K562 (cell line): ENCODE results near the gene ZCCHC3. TPM values are rescaled to one million over a fixed set of nuclear protein-coding genes. Genes with fewer than 3 reads are reported as not detected.

Source experiments
- FOXM1 ChIP-seq, 2 experiments: fragments of 450-650 bp in 1 of 2; sonication (generic) in 1 of 2; formaldehyde crosslinking in 1 of 2; IDR thresholded peaks; 2 replicates each; pipeline versions ENCODE4 v1.6.1 to v1.9.0; 2017 to 2022; ENCODE audit warnings: low read depth in 2 of 2, mild to moderate bottlenecking in 2 of 2, missing genetic modification reagents in 1 of 2, moderate library complexity in 1 of 2
- PPARD ChIP-seq: fragments of 250-450 bp; sonication (Bioruptor Pico); IDR thresholded peaks from 2 replicates; pipeline ENCODE4 v1.8.0; 2022; ENCODE audit warnings: inconsistent platforms, mild to moderate bottlenecking, moderate library complexity
- THAP12 ChIP-seq: fragments of 250-450 bp; sonication (Bioruptor Pico); IDR thresholded peaks from 2 replicates; pipeline ENCODE4 v1.9.0; 2021; ENCODE audit warnings: mild to moderate bottlenecking, inconsistent platforms
- ZFP91 ChIP-seq: sonication (generic); formaldehyde crosslinking; IDR thresholded peaks from 2 replicates; pipeline ENCODE4 v1.8.0; 2022; ENCODE audit warnings: mild to moderate bottlenecking, missing genetic modification reagents
- ZNF696 ChIP-seq: fragments of 250-450 bp; sonication (Bioruptor Pico); conservative IDR thresholded peaks from 2 replicates; pipeline ENCODE4 v1.4.0; 2020; ENCODE audit warnings: mild to moderate bottlenecking, moderate library complexity
- polyA plus RNA-seq, 8 experiments: library from polyadenylated mRNA; depleted of rRNA in 4 of 8; stranded (reverse) in 5 of 8; unstranded in 3 of 8; fragments of >200 nt; fragmentation: Nextera tagmentation in 2 of 8; fragmentation: Illumina TruSeq in 1 of 8; extraction: Ambion mirVana in 2 of 8; extraction: Trizol in 1 of 8; gene quantifications; 2 replicates each; pipeline versions ENCODE4 v1.2.1 to v1.2.3, GENCODE V29; 2011 to 2014; ENCODE audit warnings: inconsistent platforms in 1 of 8, missing spikeins in 1 of 8
- total RNA-seq, 7 experiments: library from RNA; depleted of rRNA in 6 of 7; stranded (reverse); fragments of >200 nt in 6 of 7; fragmentation: Illumina TruSeq in 2 of 7; extraction: Trizol in 2 of 7; gene quantifications; 2 replicates each; pipeline versions ENCODE4 v1.2.1 to v1.2.3, GENCODE V29; 2011 to 2021; ENCODE audit warnings: low replicate concordance in 1 of 7
- TF ChIP-seq, protein P1 (sequence below): IDR thresholded peaks from 3 replicates; pipeline ENCODE4 v1.6.1; 2011; ENCODE audit warnings: borderline replicate concordance, mild to moderate bottlenecking, moderate library complexity; ENCODE audit not compliant: insufficient read length; ENCODE audit errors: extremely low read depth
- TF ChIP-seq, protein P2 (sequence below): fragments of 250-450 bp; sonication (Bioruptor Pico); IDR thresholded peaks from 2 replicates; pipeline ENCODE4 v1.8.0; 2022; ENCODE audit warnings: moderate library complexity, mild to moderate bottlenecking, inconsistent platforms
- TF ChIP-seq, protein P3 (sequence below): fragments of 250-450 bp; sonication (Bioruptor Pico); IDR thresholded peaks from 2 replicates; pipeline ENCODE4 v1.5.0; 2021

Gene ZCCHC3
- total and polyA plus RNA-seq, 9 of the 15 experiments (the other 6 are each of a cell fraction or from before 2014, with no cell fraction given) = 2.8 to 23.3 (median 16.5) TPM

GRCh38 chr20:327186-328026 is 30.0 kb downstream of the ZCCHC3 start (continued):
- TF ChIP-seq THAP12 (CRISPR knock-in tag) = no peak
- TF ChIP-seq ZNF696 (CRISPR knock-in tag) = no peak
- TF ChIP-seq, protein P1, sequence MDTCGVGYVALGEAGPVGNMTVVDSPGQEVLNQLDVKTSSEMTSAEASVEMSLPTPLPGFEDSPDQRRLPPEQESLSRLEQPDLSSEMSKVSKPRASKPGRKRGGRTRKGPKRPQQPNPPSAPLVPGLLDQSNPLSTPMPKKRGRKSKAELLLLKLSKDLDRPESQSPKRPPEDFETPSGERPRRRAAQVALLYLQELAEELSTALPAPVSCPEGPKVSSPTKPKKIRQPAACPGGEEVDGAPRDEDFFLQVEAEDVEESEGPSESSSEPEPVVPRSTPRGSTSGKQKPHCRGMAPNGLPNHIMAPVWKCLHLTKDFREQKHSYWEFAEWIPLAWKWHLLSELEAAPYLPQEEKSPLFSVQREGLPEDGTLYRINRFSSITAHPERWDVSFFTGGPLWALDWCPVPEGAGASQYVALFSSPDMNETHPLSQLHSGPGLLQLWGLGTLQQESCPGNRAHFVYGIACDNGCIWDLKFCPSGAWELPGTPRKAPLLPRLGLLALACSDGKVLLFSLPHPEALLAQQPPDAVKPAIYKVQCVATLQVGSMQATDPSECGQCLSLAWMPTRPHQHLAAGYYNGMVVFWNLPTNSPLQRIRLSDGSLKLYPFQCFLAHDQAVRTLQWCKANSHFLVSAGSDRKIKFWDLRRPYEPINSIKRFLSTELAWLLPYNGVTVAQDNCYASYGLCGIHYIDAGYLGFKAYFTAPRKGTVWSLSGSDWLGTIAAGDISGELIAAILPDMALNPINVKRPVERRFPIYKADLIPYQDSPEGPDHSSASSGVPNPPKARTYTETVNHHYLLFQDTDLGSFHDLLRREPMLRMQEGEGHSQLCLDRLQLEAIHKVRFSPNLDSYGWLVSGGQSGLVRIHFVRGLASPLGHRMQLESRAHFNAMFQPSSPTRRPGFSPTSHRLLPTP = no peak
- no peak for TF ChIP-seq PPARD (CRISPR knock-in tag)
- TF ChIP-seq, protein P2, sequence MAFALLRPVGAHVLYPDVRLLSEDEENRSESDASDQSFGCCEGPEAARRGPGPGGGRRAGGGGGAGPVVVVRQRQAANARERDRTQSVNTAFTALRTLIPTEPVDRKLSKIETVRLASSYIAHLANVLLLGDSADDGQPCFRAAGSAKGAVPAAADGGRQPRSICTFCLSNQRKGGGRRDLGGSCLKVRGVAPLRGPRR (CRISPR knock-in tag) = no peak
- TF ChIP-seq, protein P3, sequence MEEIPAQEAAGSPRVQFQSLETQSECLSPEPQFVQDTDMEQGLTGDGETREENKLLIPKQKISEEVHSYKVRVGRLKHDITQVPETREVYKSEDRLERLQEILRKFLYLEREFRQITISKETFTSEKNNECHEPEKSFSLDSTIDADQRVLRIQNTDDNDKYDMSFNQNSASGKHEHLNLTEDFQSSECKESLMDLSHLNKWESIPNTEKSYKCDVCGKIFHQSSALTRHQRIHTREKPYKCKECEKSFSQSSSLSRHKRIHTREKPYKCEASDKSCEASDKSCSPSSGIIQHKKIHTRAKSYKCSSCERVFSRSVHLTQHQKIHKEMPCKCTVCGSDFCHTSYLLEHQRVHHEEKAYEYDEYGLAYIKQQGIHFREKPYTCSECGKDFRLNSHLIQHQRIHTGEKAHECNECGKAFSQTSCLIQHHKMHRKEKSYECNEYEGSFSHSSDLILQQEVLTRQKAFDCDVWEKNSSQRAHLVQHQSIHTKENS (CRISPR knock-in tag) = no peak
- no peak for TF ChIP-seq FOXM1 (IDR thresholded peaks at IDR 0.05; ENCODE audit: low read depth)
- peak; percentile 42; the same call in 1 of the 2 replicates for TF ChIP-seq FOXM1 (CRISPR knock-in tag; IDR thresholded peaks at IDR 0.05; ENCODE audit: low read depth)
- no peak for TF ChIP-seq ZFP91 (CRISPR knock-in tag)
